NCI-H748 (cell line): ENCODE data around the gene RABL3.
"Not testable (repeated sequence)": the region's sequence is repeated elsewhere in the genome, so short reads cannot be mapped to it uniquely, and the experiment has no call there.

Experiments
- DNase-seq: peaks from one replicate; lab custom pipeline; 2025; ENCODE audit not compliant: unreplicated experiment; lab: John Stamatoyannopoulos, UW

Gene RABL3

GRCh38 chr3:120646771-120647432 lies 95.4 kb downstream of the RABL3 start:
- no peak for DNase-seq

GRCh38 chr3:120645083-120645845 lies 97.1 kb downstream of the RABL3 start:
- DNase-seq = no peak

DNA sequence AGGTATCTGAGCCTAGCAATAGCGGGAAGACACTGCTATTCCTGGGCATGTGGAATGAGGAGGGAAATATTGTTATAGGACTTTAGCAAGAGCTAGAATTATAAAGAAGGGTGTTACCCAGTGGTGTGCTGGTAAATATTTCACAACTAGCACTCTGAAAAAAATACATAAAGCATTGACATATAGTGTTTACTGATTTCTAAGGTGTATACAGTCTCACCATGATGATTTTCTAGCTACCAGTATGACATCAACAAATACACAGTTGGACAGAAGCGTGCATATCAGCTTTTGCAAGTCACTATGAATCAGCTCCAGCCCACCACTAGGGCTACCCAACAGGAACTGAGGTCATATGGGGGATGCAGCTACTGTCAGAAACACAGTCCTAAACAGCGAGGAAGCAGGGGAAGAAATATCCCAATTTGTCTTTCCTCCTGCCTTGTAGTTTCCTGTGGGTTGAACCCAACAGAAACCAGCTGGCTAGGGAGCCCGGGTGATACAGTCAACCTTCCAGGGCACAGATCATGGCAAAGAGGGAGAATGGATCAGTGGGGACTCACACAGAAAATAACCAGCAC lies 99.9 kb downstream of the RABL3 start:
- no peak for DNase-seq

GRCh38 chr3:120641696-120642246 lies 100.5 kb downstream of the RABL3 start:
- no peak for DNase-seq

- no peak for DNase-seq
Observed at GRCh38 chr3:120640231-120640630, 102.1 kb downstream of the RABL3 start.

GRCh38 chr3:120638820-120639219 lies 103.5 kb downstream of the RABL3 start:
- DNase-seq = not testable (repeated sequence)

GRCh38 chr3:120637851-120638559 lies 104.3 kb downstream of the RABL3 start:
- DNase-seq = no peak

DNA sequence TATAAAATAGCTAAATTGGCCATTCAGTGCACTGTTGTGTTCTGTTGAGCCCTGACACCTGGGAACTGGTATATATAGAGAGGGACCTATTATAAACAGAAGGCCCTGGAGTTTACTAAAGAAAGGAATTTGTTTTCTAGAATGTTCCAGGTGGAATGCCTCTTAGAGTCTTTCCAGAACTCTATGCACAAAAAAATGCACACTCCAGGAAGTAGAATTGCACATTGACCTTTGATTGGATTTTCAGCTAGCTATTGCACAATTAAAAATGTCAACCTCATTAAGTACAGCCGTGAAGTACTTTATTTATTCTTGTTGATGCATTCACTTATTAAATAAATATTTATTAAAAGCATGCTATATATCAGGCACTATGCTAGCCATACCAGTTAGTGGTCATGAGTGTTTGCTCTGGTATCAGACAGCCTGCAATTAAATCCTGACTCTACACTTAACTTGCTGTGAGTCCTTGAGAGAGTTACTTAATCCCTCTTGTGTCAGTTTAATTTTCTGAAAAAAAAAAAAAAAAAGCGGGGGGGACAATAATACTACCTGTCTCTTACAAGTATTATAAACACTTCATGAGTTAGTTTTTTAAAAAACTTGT lies 105.4 kb downstream of the RABL3 start:
- no peak for DNase-seq
